Measurements from ENCODE around the gene SLC35C1.

- TF ChIP-seq CTCF (conservative IDR thresholded peaks at IDR 0.05): no peak
- no peak for TF ChIP-seq EZH2 (IDR thresholded peaks at IDR 0.05; ENCODE audit: low read depth)
These were observed 49.6 kb upstream of the SLC35C1 start for GRCh38 chr11:45755281-45755859.
